Kidney epithelial cell (primary cell): Measurements from ENCODE around the gene MYO1B. TPM values are rescaled to one million over a fixed set of nuclear protein-coding genes. Genes with fewer than 3 reads are reported as not detected.

Experiments
- DNase-seq: peaks from one replicate; pipeline ENCODE4 v3.0.0-alpha.2; 2010; ENCODE audit warnings: low read depth
- H3K27me3 ChIP-seq: 2 replicates; pipeline ENCODE4 v1.6.0; 2011; ENCODE audit warnings: low read length; ENCODE audit not compliant: control insufficient read depth, insufficient read depth
- H3K36me3 ChIP-seq: 2 replicates; pipeline ENCODE4 v1.5.1; 2011; ENCODE audit warnings: low read length; ENCODE audit not compliant: control insufficient read depth, insufficient read depth
- H3K4me3 ChIP-seq: 2 replicates; pipeline ENCODE4 v1.5.1; 2011; ENCODE audit warnings: low read depth, mild to moderate bottlenecking, control low read depth, low read length
- total RNA-seq: library from RNA; depleted of rRNA; stranded (reverse); fragments of >200 nt; gene quantifications from 2 replicates; pipeline ENCODE4 v1.2.3, GENCODE V29; 2015
- TF ChIP-seq, protein P1 (sequence below): IDR thresholded peaks from 2 replicates; pipeline ENCODE4 v1.5.1; 2011; ENCODE audit warnings: mild to moderate bottlenecking, moderate library complexity, low read length, control low read depth, inconsistent platforms; ENCODE audit not compliant: insufficient read depth, poor library complexity, severe bottlenecking

MYO1B gene
- total RNA-seq, 1 donor from 2014 or later = 62.8 TPM

DNA sequence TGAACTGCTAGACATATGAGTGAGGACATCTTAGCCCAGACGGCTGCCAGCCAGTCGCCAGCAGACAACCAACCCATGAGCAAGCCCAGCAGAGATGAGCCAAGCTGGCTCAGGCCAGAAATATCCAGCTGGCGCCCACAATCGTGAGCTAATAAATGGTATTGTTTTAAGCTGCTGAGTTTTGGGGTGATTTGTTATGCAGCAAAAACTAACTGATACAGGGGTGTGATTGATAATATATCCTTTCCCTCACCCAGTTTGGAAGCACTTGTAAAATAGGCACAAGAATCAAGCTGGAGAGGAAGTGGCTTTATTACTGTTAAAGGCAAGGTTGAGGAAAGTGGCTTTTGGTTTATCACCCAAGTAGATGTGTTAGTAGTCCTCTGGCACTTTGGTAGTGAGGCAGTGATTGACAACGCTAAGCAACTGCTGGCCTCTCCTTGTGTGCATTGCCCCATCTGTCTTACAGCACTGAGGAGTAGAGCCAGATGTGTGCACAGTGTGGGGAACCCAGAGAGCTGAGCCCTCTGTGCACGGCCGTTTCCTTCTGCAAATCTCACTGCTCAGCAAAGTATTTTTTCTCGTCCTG is 110.1 kb downstream of the MYO1B start:
- no peak overlapping the region for H3K4me3 ChIP-seq
- no peaks in the 10 kb centered on the region for H3K36me3 ChIP-seq
- TF ChIP-seq, protein P1, sequence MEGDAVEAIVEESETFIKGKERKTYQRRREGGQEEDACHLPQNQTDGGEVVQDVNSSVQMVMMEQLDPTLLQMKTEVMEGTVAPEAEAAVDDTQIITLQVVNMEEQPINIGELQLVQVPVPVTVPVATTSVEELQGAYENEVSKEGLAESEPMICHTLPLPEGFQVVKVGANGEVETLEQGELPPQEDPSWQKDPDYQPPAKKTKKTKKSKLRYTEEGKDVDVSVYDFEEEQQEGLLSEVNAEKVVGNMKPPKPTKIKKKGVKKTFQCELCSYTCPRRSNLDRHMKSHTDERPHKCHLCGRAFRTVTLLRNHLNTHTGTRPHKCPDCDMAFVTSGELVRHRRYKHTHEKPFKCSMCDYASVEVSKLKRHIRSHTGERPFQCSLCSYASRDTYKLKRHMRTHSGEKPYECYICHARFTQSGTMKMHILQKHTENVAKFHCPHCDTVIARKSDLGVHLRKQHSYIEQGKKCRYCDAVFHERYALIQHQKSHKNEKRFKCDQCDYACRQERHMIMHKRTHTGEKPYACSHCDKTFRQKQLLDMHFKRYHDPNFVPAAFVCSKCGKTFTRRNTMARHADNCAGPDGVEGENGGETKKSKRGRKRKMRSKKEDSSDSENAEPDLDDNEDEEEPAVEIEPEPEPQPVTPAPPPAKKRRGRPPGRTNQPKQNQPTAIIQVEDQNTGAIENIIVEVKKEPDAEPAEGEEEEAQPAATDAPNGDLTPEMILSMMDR = no peak
- H3K27me3 ChIP-seq = no peaks in the 10 kb centered on the region
- no peak for DNase-seq

- no peak overlapping the region for H3K4me3 ChIP-seq
- TF ChIP-seq, protein P1 = no peak
- no peak for DNase-seq
- H3K27me3 ChIP-seq = no peaks in the 10 kb centered on the region
- no peaks in the 10 kb centered on the region for H3K36me3 ChIP-seq
These were observed 112.5 kb downstream of the MYO1B start for GRCh38 chr2:191357678-191358077.

- TF ChIP-seq, protein P1 = no peak
- Histone ChIP-seq H3K36me3 (no peaks in the 10 kb centered on the region), H3K27me3 (no peaks in the 10 kb centered on the region), H3K4me3 (no peak overlapping the region)
- DNase-seq = no peak
These were observed 113.3 kb downstream of the MYO1B start for GRCh38 chr2:191358325-191359025.

DNA sequence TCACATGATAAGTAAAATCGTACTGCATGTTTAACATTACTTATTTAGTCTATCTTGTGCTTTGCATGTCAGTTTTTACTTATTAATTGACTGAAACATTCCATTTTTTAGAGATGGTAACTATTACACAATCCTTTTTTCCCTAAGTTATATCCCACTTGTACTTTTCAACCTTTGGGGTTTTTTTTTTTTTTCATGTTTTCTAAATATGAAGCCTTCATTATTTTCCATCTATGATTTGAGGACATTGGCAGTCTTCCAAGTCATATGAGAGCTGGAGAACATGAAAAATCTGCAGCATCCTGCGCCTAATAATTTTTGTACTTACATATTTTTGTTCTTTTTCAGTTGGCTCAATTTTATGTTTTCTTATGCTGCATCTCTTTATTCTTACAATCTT is 113.9 kb downstream of the MYO1B start:
- Histone ChIP-seq H3K4me3 (no peak overlapping the region), H3K27me3 (no peaks in the 10 kb centered on the region), H3K36me3 (no peaks in the 10 kb centered on the region)
- TF ChIP-seq, protein P1 = no peak
- no peak for DNase-seq

- TF ChIP-seq, protein P1 = no peak
- Histone ChIP-seq H3K27me3 (no peaks in the 10 kb centered on the region), H3K4me3 (no peak overlapping the region), H3K36me3 (no peaks in the 10 kb centered on the region)
- no peak for DNase-seq
These were observed 115.7 kb downstream of the MYO1B start for GRCh38 chr2:191360918-191361317.
